Heart right ventricle (tissue), 16 donors: ENCODE data around the gene NPAS2. TPM values are rescaled to one million over a fixed set of nuclear protein-coding genes. Genes with fewer than 3 reads are reported as not detected.
A peak's percentile ranks its signal among the peaks of the same experiment; 100 is the strongest.

Experiments
- ATAC-seq, 8 donors: fragments of 200-7000 bp; cut with Tn5 transposase; one replicate each; pipeline ENCODE4 v1.9.1; 2020; ENCODE audit warnings: mild to moderate bottlenecking in 8 of 8, moderate library complexity in 8 of 8, moderate number of reproducible peaks in 1 of 8
- DNase-seq, 2 donors: peaks; one replicate each; pipeline ENCODE4 v3.0.0-alpha.2; 2020
- H3K27ac ChIP-seq, 10 donors: fragments of 200-600 bp; sonication (generic) in 2 of 10; one replicate each; pipeline versions ENCODE4 v1.5.0 to v1.8.0; 2020 to 2022; ENCODE audit warnings: mild to moderate bottlenecking in 3 of 10
- H3K27me3 ChIP-seq, 7 donors: fragments of 200-600 bp; one replicate each; pipeline ENCODE4 v1.8.0; 2021 to 2022; ENCODE audit warnings: mild to moderate bottlenecking in 2 of 7
- H3K36me3 ChIP-seq, 9 donors: fragments of 200-600 bp; sonication (generic) in 1 of 9; one replicate each; pipeline versions ENCODE4 v1.5.0 to v1.8.0; 2020 to 2022; ENCODE audit warnings: mild to moderate bottlenecking in 2 of 9
- H3K4me1 ChIP-seq, 9 donors: fragments of 200-600 bp; sonication (generic) in 1 of 9; one replicate each; pipeline versions ENCODE4 v1.5.0 to v1.8.0; 2020 to 2022; ENCODE audit warnings: mild to moderate bottlenecking in 4 of 9
- H3K4me3 ChIP-seq, 10 donors: fragments of 200-600 bp; sonication (generic) in 2 of 10; one replicate each; pipeline versions ENCODE4 v1.5.0 to v1.8.0; 2020 to 2022; ENCODE audit warnings: mild to moderate bottlenecking in 7 of 10, moderate library complexity in 2 of 10
- H3K9me3 ChIP-seq, 11 donors: fragments of 200-600 bp in 10 of 11; sonication (generic) in 2 of 11; one replicate each; pipeline versions ENCODE4 v1.5.0 to v1.8.0; 2013 to 2022; ENCODE audit warnings: mild to moderate bottlenecking in 2 of 11, control low read depth in 1 of 11, moderate library complexity in 1 of 11
- CTCF ChIP-seq, 9 donors: fragments of 200-600 bp; sonication (generic) in 2 of 9; IDR thresholded peaks; one replicate each; pipeline versions ENCODE4 v1.5.0 to v1.8.0; 2021 to 2022; ENCODE audit warnings: antibody characterized with exemption in 9 of 9, mild to moderate bottlenecking in 5 of 9, moderate library complexity in 1 of 9
- WGBS, 2 donors: extraction: QIAGEN DNeasy Blood & Tissue Kit; methylation state at CpG; one replicate each; pipeline ENCODE4 v1.1.7; 2013; ENCODE audit warnings: inconsistent platforms in 1 of 2; 5-methylcytosine and 5-hydroxymethylcytosine counted together
- intact Hi-C, 10 donors: fragments of 100-400 bp; cut with DNase I; formaldehyde crosslinking; loops; one replicate each; pipeline versions ENCODE4 v1.11.1 to v1.14.2; 2022
- polyA plus RNA-seq, 2 donors: library from polyadenylated mRNA; stranded (reverse); fragments of 200-250 nt; gene quantifications; one replicate each; pipeline ENCODE4 v1.2.3, GENCODE V29; 2013
- total RNA-seq, 10 donors: library from RNA; stranded (reverse); fragmentation: NEBNext Ultra II Directional in 3 of 10; extraction: Animal tissue kit (Norgen Biotek cat#: 25700) in 3 of 10; gene quantifications; one replicate each; pipeline versions ENCODE4 v1.2.1 to v1.2.4, GENCODE V29; 2021 to 2023
- donor health status: Arrhythmogenic right ventricular cardiomyopathy.
- donor health status: ischemic (EF 13 %, LVEDD 7.1; RV severe dilation, severe dysfunction).
- donor health status: healthy with polysubstance abuse.
- donor health status: DM: no; HTN: yes; CAD: no.
- donor health status: DM: no; HTN: no; CAD: no.
- donor health status: ischemic (EF 25% LVEDD 6.9; RV normal size, moderate dysfunction).
- donor health status: ischemic (EF 25% LVEDD 5.7; RV mildly dilated, moderate dysfunction).
- donor health status: healthy.
- donor health status: DM: yes; HTN: yes; CAD: no.
- donor health status: Ischemic cardiomyopathy.
- donor health status: ischemic (EF 35%, LVEDD 5.7; RV mildly dilated, moderate dysfunction).
- donor health status: nonischemic (EF 11% LVEDD 7.7; RV severe dilation, severe dysfunction).
- donor health status: DM: yes; HTN: yes; CAD: no.
- donor health status: PGD.
- donor health status: ischemic (EF 29% LVEDD 5.4; RV normal size, mild dysfunction).
- donor health status: nonischemic (EF 23%, LVEDD 6.1; RV moderate dilation, normal function).

NPAS2 gene
- total and polyA plus RNA-seq, 12 donors, result 32.1 to 70.1 (median 41.2) TPM

- 80 to 89% methylated on average over 12 of the region's 12 CpGs for WGBS, 2 donors
- intact Hi-C loops, result no loop called here
- no peak for TF ChIP-seq CTCF (IDR thresholded peaks at IDR 0.05)
- peaks cover 0 to 27% (median 16%) of the 10 kb centered on the region in 9 donors for H3K4me1 ChIP-seq
- DNase-seq (no peak), ATAC-seq (no peak)
- no peak overlapping the region for H3K4me3 ChIP-seq
- no peak overlapping the region for H3K27ac ChIP-seq
- no peaks in the 10 kb centered on the region for H3K9me3 ChIP-seq
- no peaks in the 10 kb centered on the region for H3K27me3 ChIP-seq
- peaks cover 0 to 45% (median 16%) of the 10 kb centered on the region in 9 donors for H3K36me3 ChIP-seq
Measured at GRCh38 chr2:100964222-100964621, 144.3 kb downstream of the NPAS2 start.

- no peak overlapping the region for H3K27ac ChIP-seq
- no peak for DNase-seq
- ATAC-seq, result peak in 1 of 8 donors; percentile 39
- no peaks in the 10 kb centered on the region for H3K9me3 ChIP-seq
- TF ChIP-seq CTCF (IDR thresholded peaks at IDR 0.05), result no peak
- peaks cover 0 to 22% (median 12%) of the 10 kb centered on the region in 9 donors for H3K4me1 ChIP-seq
- H3K27me3 ChIP-seq, result no peaks in the 10 kb centered on the region
- no peak overlapping the region for H3K4me3 ChIP-seq
- 74 to 82% methylated on average over 11 of the region's 11 CpGs for WGBS, 2 donors
- intact Hi-C loops, result no loop called here
- peaks cover 0 to 50% (median 19%) of the 10 kb centered on the region in 9 donors for H3K36me3 ChIP-seq
Measured at GRCh38 chr2:100964681-100965169, 144.8 kb downstream of the NPAS2 start.

GRCh38 chr2:100965596-100965995 is 145.7 kb downstream of the NPAS2 start:
- 96 to 98% methylated on average over 5 of the region's 5 CpGs for WGBS, 2 donors
- H3K4me3 ChIP-seq, result no peak overlapping the region
- TF ChIP-seq CTCF (IDR thresholded peaks at IDR 0.05), result no peak
- intact Hi-C loops, result no loop called here
- H3K36me3 ChIP-seq, result peaks cover 0 to 57% (median 19%) of the 10 kb centered on the region in 9 donors
- H3K27me3 ChIP-seq, result no peaks in the 10 kb centered on the region
- ATAC-seq, result no peak
- H3K9me3 ChIP-seq, result no peaks in the 10 kb centered on the region
- no peak for DNase-seq
- peaks cover 0 to 21% (median 9%) of the 10 kb centered on the region in 9 donors for H3K4me1 ChIP-seq
- H3K27ac ChIP-seq, result no peak overlapping the region

- no peak for DNase-seq
- no peak overlapping the region for H3K27ac ChIP-seq
- intact Hi-C loops, result no loop called here
- 89 to 93% methylated on average over 8 of the region's 8 CpGs for WGBS, 2 donors
- no peak overlapping the region for H3K4me3 ChIP-seq
- no peak for TF ChIP-seq CTCF (IDR thresholded peaks at IDR 0.05)
- H3K27me3 ChIP-seq, result no peaks in the 10 kb centered on the region
- peaks cover 0 to 5% (median 0%) of the 10 kb centered on the region in 9 donors for H3K4me1 ChIP-seq
- ATAC-seq, result no peak
- H3K9me3 ChIP-seq, result no peaks in the 10 kb centered on the region
- peaks cover 0 to 78% (median 32%) of the 10 kb centered on the region in 9 donors for H3K36me3 ChIP-seq
Measured at GRCh38 chr2:100967716-100968115, 147.8 kb downstream of the NPAS2 start.
